HG02571 (cell line): ENCODE results near the gene RABAC1.

Experiments
- ATAC-seq: cut with Tn5 transposase; IDR thresholded peaks from one replicate; pipeline ENCODE4 v1.9.1; 2021; ENCODE audit warnings: mild to moderate bottlenecking, moderate library complexity; ENCODE audit not compliant: unreplicated experiment

The RABAC1 gene

DNA sequence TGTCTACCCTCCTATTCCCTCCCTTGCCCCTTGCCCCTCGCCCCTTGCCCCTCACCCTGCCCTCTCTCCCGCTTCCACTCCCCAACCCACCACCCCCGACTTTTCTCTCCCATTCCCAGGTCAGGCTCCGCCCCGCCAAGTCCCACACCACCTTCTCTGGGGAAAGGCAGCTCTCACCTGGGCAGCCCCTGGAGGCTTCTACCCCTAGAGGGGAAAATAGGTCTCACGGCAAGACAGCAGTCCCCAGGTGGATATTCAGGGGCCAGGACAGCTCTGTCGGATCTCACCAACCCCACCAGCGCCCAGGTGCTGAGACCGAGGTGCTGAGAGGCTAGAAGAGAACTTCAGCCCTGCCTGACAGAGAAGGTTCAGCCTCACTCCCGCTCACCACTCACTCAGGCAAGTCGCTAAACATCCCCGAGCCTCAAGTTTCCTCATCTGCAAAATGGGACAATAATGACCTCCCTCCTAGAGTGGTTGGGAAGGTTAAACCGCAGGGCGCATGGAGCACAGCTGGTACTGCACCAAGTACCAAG lies 29.5 kb downstream of the RABAC1 start:
- ATAC-seq: no peak

DNA sequence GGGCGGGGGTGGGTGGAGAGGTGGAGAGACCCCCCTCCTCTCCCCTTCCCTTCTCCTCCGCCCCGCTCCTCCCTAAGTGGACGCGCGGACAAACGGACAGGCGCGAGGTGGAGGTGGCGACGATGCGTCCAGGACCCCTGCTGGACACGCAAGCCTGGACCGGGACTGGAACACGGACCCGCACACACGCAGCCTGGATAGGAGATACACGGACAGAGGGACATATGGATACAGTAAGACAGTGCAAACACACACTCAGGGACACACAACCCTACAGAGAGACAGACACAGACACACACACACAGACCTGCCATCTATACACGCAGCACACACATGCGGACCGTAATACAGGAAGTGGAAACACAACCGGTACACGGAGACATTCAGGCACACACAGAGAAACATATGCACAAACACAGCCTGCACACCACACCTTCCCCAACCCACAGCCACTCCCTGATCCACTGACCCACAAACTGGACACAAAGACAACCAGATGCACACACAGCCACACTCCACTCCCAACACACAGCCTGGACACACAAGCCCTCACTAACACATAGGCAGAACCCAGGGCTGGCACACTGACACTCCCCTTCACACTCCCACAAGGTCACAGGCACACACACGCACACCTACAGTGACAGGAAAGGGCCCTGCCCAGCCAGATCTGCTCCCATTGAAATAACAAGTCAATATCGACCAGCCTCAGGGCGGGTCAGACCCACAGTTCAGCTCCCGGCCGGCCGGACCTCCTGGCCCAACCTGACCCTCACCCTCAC lies 30.2 kb downstream of the RABAC1 start:
- ATAC-seq: no peak

DNA sequence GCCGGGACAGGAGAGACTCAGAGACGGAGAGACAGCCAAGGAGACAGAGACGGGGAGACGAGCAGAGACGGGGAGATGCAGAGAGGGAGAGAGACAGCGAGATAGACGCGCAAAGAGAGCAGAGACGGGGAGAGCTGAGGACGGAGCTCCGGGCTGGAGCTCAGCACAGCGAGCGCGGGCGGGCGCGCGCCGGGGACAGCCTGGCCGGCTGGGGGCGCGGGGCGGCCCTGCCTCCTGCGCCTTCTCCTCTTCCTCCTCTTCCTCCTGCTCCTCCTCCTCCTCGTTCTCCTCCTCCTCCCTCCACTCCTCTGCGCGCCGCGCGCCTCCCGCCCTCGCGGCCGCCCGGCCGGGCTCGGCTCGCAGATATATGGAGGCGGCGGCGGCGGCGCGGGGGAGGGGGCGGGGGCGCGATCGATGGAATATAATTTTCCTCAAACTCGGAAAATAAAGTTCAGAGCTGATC lies 30.9 kb downstream of the RABAC1 start, which contains the start of gene ERFL:
ERFL (minus strand) TSS at position 229 of the 463 bp plus-strand sequence. CDS start 15,530 bp downstream, outside the sequence.
- ATAC-seq: no peak

DNA sequence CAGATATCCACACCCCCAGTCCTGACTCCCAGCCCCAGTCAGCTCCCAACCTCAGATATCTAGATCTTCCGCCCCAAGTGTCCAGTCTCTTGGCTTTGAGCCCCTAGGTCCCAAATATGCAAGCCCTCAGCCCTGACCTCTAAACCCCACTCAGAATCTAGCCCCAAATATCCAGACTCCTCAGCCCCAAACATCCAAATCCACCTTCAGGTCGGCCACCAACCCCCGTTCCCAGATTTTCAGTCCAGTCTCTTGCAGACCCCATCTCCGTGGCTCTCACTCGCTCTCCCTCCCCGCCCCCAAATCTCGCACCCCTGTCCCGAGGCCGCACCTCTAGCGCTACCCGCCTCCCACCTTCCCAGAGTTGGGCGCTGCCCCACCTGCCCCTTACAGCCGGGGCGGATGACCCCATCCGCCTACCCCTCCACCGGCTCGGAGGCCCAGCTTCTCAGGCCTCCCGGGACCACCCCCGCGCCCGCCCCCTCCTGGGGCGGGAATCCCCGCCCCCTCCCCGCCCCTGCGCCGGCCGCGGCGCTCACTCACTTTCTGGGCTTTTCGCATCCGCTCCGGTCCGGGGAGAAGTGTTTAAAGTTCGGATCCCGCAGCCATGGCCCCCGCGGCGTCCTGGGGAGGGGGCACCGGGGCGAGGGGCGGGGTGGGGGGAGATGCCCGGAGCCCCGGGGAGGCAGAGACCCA lies 31.5 kb downstream of the RABAC1 start:
- no peak for ATAC-seq

DNA sequence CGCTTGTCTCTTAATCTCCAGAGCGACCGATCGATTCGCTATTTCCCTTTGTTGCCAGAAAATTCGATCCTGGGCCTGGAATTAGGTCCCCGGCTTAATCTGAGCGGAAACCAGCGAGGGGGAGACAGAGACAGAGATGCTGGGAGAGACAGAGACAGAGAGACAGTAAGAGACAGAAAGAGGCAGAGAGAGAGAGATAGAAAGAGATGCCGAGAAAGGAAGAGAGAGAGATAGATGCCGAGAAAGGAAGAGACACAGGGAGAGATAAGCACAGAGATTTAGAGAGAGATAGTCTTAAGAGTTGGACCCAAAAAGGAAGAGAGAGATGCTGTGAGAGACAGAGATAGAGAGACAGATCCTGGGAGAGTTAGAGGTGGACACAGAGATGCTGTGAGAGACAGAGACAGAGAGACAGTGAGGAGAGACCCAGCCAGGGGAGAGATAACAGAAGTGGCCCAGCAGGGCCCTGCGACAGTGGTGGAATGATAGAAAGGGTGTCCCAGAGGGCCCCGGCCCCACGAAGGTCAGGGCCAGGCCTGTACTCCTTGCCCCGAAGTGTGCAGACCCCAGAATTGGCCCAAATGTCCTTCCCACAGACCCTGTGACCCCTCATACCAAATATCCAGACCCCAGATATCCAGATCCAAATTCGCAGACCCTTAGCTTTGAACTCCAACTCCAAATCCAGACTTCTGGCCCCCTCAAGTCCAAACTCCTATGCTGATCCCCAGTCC lies 32.2 kb downstream of the RABAC1 start:
- ATAC-seq: no peak

DNA sequence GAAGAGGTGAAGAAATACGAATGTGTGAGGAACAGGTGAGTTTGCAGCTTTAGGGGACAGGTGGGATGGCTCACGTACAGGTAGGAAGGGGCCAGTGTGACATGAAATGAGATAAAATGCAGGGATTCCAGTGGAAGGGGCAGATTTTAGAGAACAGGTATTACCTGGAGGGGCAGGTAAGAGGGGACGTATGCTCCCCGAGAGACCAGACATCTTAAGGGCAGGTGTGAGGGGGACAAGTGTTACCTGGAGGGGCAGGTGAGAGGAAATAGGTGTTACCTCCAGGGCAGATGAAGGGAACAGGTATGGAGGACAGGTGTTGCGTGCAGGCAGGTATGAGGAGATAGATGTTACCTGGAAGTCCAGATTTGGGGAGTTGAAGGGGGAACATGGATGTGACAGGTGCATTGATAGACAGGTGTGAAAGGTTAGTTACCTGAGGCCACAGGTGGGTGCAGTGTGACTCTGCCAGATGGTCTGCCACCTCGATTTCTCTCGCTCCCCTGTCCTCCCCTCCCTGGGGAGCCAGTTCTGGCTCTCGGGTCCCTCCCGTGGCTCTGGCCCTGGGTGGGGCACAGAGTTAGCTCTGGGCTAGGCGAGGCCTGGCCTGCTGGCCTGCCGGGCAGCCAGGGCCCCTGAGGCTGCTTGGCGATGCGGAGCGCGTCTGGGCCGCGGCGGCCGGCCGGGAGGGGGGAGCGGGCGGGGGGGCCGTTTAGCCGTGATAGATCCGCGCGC lies 32.9 kb downstream of the RABAC1 start:
- no peak for ATAC-seq

DNA sequence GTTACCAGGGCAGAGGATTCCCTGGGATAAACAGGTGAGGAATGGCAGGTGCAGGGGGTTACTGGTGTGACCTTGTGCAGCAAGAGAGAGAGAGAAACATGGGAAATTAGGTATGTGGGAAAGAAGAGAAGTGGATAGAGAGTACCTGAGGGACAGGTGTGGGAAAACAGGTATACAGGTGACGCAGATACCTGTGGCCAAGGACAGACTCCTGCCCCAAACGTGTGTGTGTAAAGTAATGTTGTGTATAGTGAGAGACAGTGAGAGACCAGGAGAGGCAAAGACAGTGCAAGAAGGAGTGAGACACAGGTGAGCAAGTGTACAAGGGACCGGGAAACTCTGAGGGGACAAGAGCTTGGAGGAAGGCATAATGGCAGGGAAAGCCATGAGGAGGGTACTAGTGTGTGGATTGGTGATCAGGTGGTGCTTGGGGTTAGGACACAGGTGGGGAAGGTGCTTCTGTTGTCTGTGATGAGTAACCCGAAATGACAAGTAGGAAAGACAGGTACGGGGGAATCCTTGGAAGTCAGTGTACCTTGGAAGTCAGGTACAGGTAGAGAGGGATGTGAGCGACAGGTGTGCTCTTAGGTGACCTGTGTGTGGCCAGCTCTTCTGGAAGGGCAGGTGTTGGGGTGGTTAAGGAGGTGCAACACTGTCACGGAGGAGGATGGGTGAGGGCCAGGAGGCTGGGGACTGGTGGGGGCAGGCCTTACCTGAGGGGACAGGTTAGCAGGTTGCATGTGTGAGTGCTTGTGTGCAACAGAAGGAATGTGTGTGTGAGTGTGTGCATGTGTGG lies 33.7 kb downstream of the RABAC1 start:
- no peak for ATAC-seq

DNA sequence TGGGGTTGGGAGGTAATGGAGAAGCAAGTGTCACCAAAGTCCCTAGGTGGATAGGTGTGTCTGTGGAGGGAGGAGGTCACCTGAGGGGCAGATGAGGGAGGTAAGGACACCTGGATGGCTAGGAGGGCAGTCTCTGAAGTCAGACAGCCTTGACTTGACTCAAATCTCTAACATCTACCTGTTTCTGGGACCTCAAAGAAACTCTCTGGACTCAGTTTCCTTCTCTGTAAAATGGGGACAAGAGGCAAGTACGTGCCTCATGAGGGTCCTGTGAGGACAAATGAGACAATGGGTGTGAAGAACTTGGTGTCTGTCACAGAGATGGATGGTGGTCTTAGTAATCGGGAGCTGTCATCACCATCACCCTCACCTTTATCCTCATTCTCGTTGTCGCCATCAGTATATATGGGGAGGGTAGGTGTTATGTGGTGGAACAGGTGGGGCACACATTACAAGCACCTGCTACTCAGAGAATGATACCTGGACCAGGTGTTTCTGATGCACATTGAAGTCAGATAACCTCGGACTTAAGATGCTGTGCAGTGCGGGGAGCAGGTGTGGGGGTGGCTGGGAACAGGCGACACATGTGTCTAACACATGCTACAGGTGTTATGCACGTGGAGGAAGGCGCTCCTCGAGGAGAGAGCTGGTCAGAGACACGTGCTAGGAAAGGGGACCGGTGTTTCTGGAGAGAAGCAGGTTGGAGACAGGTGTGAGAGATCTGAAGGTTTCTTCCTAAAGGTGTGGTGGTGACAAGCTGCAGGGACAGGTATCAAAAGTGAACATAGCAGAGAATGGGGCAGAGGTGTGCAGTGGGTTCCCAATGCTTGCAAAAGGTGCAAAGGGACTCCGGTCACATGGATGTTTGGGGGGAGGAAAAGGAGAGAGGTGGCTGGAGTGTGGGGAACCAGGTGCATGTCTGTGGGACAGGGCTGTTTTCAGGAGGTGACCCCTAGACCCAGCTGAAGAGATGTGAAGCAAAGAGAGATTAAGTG lies 34.7 kb downstream of the RABAC1 start:
- no peak for ATAC-seq

DNA sequence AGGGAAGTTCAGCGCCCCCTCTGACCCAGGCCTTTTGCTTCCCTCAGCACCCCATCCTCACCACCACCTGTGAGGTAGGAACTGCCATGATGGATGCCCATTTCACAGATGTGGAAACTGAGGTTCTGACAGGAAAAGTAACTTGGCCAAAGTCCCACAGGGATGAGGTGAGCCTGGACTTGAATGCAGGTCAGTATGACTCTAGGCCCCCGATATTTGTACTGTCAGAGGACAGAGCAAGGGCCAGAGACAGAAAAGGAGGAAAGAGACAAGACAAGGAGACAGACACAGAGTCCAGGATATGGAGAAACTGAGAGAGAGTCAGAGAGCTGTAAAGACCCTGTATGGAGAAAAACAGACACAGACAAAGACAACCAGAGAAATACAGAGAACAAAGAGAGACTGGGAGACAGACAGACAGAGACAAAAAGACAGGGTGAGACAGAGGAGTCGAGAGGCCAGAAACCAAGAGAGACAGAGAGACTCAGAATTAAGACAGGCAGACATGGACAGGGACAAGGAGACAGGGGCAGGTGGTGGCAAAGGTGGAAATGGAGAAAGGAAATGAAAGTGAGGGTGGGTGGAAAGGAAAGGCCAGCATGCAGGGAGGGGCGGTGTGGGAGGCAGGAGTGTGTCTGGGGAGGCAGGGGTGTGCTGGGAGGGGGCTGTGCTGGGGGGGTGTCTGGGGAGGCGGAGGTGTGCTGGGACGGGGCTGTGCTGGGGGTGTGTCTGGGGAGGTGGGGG lies 35.9 kb downstream of the RABAC1 start:
- no peak for ATAC-seq

DNA sequence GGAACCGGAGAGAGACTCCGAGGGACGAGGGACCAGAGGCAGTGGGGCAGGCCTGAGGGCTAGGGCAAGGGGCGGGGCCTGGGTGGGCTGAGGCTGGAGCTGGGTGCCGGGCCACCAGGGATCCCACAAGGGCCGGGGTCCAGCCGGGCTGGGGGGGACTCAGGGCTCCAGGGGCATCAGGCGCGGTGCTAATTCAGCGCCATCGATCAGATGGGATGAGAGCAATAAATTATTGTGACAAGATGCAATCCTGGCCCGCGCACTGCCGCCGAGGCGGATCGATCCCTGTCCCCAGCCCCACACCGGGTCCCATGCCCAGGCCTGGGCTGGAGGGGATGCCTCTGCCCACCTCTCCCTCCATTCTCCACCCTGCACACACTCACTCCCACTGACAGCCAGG lies 36.5 kb downstream of the RABAC1 start:
- ATAC-seq: no peak

DNA sequence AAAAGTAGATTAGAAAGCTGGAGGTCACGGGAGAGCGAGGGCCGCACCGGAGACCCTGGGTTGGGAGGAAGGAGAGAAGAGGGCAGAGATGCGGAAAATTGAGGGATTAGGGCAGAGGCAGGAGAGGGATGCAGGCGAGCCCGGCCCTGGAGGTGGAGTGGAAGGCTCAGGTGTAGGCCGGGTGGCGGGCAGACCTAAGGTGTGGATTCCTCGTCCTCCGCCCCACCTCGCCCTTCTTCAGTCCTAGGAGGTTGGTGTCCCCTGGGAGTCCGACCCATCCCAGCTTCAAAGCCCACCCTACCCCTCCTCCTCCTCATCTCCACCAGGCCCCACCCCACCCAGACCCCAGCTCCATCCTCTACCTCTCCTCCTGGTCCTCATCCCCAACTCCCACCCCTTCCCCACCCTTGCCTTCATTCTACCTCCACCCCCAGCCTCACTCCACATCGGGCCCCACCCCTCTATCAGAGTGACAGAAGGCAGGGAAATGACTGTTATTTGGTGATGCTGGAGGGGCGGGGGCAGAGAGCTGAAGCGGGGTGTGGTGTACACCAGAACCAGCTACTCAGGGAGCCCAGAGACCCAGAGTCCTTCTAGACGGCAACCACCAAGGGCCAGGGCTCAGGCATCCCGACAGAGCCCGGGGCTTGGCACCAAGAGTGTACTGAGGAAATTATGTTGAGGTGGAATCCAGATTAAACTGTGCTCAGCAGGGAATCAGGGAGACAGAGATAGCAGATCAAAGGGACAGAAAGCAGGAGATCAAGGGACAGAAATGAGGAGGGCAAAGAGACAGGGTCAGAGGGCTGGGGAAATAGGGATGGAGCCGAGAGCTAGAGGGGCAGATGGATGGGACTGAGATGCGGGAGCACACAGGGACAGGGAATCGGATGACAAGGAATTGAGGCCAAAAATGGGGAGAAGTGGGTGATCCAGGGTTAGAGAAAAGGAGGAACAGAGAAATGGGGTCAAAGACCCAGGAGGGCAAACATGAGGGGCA lies 37.2 kb downstream of the RABAC1 start:
- no peak for ATAC-seq

DNA sequence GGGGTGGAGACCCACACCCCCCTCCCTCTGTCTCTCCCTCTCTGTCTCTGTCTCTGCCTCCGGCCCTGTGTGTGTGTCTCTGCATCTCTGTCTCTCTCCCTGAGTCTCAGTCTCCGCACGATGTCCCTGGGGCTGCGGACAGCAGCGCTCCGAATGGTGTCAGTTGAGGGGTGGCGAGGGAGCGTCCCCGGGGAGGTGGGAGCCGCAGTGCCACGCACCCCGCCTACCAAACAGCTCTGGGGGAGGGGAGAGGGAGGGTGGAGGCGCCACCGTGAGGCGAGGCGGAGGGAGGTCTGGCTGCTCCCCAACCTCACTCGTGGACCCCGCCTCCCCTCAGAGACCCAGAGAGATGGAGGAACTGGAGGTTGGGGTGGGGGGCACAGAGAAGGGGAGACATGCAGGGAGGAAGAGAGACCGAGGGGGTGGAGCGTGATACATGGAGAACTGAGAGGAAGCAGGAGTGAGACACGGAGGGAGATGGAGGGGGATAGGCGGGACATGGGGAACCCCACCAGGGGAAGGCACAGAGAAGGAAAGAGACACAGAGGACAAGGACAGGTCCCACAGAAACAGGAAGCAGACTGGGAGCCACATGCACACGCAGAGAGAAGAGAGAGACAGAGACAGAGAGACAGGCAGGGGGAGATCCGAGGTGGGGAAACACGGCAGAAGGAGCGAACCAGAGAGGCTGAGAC lies 38.1 kb downstream of the RABAC1 start:
- ATAC-seq: no peak

DNA sequence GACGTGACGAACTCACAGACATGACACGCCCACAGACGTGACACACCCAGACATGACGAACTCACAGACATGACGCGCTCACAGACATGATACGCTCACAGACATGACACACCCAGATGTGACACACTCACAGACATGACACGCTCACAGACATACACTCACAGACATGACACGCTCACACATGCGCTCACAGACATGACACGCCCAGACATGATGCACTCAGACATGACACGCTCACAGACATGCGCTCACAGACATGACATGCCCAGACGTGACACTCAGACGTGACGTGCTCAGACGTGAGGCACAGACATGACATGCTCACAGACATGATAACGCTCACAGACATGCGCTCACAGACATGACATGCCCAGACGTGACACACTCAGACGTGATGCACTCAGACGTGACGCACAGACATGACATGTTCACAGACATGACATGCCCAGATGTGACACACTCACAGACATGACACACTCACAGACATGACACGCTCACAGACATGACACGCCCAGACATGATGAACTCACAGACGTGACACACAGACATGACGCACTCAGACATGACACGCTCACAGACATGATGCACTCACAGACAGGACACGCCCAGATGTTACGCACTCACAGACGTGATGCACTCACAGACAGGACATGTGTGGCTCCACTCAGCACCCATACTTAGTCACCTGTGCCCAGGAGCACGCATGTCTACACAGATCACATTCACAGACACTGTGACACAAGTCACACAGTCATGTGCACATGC lies 39.0 kb downstream of the RABAC1 start:
- no peak for ATAC-seq

DNA sequence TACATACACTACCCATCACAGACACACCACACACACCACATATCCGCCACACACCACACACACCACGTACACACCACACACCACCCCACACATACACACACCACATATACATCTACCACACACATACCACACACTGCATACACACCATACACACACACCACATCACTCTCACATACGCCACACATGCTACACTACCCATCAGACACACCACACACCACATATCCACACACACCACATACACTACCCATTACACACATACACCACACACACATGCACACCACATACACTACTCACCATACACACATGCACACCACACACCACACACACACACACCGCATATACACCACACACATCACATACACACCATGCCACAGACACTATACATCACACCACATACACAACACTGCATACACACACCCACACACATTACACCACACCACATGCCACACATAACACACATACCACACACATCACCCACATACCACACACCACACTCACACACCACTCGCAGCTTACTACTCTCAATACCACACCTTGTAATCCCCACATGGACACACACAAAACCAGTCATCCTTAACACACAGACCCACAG lies 40.4 kb downstream of the RABAC1 start:
- ATAC-seq: no peak

DNA sequence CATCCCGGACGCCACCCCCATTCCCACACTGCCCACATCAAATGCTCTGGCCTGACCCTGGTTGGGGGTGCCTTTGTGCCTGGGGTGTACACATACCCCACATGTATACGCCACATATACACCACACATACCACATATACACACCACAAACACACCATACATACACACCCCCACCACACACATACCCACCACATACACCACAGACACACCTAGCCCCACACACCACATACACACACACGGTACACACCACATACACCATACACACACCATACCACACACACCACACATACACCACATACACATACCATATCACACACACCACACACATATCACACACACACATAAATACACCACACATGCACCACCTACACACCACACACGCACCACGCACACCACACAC lies 41.0 kb downstream of the RABAC1 start:
- ATAC-seq: no peak
